Right forelimb (tissue), 1 donor: ENCODE measurements around the gene ATP1A2.

Source experiments
- DNase-seq: peaks from one replicate; pipeline ENCODE4 v3.0.0-alpha.2; 2018

The ATP1A2 gene

DNA sequence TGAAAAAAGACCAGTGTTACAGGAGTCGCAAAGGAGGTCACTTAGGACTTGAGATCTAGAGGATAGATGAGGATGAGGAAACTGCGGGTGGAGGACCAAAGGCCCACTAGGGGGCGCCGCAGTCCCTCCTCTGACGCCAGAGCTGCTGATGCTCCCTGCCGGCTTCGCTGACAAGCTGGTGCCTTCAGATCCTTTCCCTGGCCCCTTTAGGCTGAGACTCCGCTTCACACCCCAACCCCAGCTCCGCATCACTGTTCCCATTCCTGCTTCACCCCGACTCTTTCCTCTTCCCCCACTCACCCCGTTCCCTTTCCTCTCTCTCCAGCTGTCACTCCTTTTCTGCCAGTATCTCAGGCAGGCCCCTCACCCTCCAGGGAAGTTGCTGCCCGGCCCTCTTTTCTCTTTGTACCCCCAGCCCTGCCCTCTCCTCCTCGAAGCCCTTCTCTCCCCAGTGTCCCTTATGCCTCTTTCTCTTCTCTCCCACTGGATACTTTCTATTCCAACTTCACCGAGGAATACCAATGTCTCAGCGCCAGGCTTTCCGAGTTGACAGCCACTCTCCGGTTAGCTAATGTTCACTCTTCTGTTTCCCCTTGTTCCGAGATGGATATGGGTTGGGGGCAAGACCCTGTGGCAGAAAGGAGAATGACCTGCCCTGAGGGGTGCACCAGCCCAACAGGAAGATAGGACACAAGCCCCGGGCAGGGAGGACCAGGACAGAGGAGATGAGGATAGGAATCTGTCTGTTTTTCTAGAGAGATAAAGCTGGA is 29.7 kb upstream of the ATP1A2 start:
- peak; percentile 87 for DNase-seq

GRCh38 chr1:160086456-160086892 is 29.1 kb upstream of the ATP1A2 start:
- no peak for DNase-seq

- no peak for DNase-seq
Observed at GRCh38 chr1:160087118-160087662, 28.4 kb upstream of the ATP1A2 start.

DNA sequence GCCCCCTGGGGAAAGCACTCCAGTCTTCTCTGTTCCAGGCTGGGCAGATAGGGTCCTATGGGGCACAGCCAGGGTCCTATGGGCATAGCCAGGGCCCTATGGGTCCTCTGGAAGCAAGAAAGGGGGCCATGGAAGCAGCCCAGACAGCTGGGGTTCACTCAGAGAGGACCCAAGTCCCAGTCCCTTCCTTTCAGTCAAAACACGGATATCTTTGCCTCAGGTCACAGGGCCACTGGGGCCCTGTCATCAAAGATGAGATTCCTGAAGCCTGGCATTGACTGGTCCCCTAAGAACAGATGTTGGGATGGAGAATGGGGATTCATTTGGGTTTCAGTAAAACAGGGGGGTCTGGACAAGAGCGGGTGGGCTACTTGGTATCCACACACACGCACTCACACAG is 25.7 kb upstream of the ATP1A2 start:
- no peak for DNase-seq

GRCh38 chr1:160090760-160091159 is 24.8 kb upstream of the ATP1A2 start:
- no peak for DNase-seq

GRCh38 chr1:160091666-160092223 is 23.8 kb upstream of the ATP1A2 start:
- no peak for DNase-seq

- DNase-seq = no peak
Observed at GRCh38 chr1:160092366-160093068, 23.0 kb upstream of the ATP1A2 start.

- DNase-seq = no peak
Observed at GRCh38 chr1:160093069-160093395, 22.5 kb upstream of the ATP1A2 start.

GRCh38 chr1:160093624-160094290 is 21.8 kb upstream of the ATP1A2 start:
- no peak for DNase-seq

DNA sequence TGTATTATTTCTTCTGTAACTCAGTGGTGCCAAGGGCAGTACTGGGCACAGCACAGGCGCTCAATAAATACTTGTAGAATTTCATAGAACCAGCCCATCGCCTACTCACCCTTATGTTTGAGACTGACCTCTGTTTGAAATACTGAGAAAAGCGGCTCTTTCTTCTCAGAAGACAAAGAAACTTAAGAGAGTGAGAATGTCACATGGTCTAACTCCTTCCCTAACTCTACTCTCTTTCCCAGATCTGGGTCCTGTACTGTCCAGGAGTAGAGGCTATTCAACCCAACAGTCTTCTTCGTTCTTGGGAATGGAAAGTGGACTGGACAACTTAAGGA is 21.3 kb upstream of the ATP1A2 start:
- no peak for DNase-seq

- no peak for DNase-seq
Observed at GRCh38 chr1:160094806-160095205, 20.8 kb upstream of the ATP1A2 start.

DNA sequence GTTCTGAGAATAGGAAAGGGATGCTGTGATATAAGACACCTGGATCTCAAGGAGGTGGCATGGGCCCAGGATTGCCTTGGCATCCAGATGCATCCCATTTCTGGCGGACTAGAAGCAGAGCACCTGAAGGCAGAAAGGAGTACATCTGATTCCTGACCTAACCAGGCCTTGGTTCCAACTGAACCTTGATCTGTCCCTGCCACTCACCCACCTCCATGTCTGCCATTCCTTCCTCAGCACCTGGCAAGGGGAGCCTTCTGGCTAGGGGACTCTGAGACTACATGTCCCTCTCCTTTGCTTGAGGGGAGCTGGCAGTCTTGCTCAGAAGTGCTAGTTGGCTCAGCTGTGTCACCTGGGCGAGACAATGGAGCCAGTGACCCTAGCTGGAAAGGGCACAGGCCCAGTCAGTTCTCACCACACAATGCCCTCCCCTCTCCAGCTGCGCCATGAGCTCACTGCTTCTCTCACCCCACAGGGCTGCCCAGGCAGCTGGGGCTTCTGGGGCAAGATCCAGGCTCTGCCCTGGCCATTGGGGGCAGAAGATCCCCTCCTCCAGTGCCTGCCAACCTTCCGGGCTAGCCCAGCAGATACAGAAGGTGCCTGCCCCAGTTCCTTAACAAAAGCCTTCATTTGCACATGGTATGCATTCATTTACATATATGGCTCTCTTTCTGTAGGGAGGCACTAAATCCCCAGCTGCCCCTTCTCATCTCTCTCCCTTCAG is 20.0 kb upstream of the ATP1A2 start:
- no peak for DNase-seq

DNA sequence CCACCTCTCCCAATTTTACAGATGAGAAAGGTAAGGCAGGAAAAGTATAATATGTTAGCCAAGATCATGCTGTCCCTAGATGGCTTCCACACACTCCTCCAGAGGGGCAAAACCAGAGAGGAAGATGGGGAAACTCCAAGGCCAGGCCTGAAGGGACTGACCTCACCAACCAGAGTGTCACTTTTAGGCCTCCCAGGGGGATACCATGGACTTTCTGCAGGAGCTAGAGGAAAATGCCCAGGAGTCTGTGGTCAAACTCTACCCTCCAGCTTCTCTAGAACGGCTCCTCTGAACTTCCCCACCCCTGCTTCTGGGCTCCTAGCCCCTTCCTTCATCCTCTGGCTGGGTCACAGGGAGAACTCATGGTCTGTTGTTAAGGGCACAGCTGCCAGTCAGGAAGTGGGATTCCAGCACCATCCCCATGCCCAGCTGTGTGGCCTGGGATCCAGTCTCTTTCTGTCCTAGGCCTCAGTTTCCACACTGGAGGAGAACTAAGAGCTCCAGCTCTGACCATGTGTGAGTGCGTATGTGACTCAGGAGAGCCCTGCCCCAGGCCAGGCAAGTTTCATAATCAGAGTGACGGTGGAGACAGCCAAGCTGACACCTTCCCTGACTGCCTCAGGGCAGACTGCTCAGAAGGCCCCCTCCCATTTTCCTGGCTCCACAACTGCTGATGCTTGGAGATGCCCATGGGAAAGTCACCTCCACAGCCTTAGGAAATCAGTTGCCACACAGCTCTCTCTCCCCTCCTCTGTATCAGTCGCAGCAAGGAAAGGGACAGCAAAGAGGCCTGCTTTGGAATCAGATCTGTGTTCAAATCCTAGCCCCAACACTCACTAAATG is 19.1 kb upstream of the ATP1A2 start:
- DNase-seq = no peak

- no peak for DNase-seq
Observed at GRCh38 chr1:160097151-160097910, 18.2 kb upstream of the ATP1A2 start.

GRCh38 chr1:160097911-160098851 is 17.4 kb upstream of the ATP1A2 start, which contains the start of gene IGSF8:
Gene IGSF8, minus strand, starts transcription at chr1:160098619. Its CDS starts 147 bp downstream, at chr1:160098472.
- DNase-seq = peak; percentile 93

GRCh38 chr1:160098852-160099561 is 16.6 kb upstream of the ATP1A2 start:
- DNase-seq = peak; percentile 98

- no peak for DNase-seq
Observed at GRCh38 chr1:160099716-160100375, 15.7 kb upstream of the ATP1A2 start.

GRCh38 chr1:160101037-160101716 is 14.4 kb upstream of the ATP1A2 start:
- DNase-seq = peak; percentile 85
